GM12874 (cell line): ENCODE data around the gene SAMD8.

Experiments used
- TF ChIP-seq, protein P1 (sequence below): IDR thresholded peaks from 2 replicates; pipeline ENCODE4 v1.5.1; 2011; ENCODE audit warnings: low read depth, mild to moderate bottlenecking, control low read depth, low read length, moderate library complexity; ENCODE audit not compliant: insufficient read depth

Gene SAMD8

DNA sequence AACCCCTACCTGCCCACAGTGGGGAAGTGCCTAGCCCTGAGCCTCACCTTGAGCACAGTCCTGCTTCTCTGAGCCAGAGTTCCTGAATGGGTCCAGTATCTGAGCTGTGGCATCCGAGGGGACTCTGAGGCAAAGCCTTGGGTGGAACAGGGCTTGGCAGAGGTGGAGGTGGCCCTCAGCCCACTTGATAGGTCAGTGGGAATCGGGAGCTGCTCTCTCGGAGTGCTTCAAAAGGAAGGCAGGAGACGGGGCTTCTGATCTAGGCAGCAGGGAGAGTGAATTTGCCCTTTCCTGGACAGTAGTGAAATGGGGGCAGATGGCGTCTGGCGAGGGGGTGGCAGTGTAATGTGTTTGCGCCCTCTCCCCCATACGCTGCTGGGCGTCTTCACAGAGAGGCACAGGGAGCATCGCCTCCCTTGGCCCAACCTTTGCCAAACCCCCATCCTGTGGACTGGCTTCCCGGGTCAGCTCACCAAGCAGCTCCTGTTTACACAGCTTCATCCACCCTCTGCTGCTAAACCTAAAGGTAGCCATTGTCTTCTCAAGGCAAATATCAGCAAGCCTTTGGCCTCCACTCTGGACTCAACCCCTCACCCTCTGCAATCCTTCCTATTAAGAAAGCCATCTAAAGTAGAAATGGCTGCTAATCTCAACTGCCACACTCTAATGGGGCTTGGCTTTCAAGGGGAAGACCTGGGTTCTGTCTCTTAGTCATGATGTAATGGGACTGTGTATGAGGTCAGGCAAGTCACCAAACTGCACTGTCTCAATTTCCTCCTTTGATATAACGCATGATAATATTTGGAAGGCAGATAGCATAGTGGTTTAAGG lies 78.0 kb downstream of the SAMD8 start:
- TF ChIP-seq, protein P1, sequence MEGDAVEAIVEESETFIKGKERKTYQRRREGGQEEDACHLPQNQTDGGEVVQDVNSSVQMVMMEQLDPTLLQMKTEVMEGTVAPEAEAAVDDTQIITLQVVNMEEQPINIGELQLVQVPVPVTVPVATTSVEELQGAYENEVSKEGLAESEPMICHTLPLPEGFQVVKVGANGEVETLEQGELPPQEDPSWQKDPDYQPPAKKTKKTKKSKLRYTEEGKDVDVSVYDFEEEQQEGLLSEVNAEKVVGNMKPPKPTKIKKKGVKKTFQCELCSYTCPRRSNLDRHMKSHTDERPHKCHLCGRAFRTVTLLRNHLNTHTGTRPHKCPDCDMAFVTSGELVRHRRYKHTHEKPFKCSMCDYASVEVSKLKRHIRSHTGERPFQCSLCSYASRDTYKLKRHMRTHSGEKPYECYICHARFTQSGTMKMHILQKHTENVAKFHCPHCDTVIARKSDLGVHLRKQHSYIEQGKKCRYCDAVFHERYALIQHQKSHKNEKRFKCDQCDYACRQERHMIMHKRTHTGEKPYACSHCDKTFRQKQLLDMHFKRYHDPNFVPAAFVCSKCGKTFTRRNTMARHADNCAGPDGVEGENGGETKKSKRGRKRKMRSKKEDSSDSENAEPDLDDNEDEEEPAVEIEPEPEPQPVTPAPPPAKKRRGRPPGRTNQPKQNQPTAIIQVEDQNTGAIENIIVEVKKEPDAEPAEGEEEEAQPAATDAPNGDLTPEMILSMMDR = no peak

DNA sequence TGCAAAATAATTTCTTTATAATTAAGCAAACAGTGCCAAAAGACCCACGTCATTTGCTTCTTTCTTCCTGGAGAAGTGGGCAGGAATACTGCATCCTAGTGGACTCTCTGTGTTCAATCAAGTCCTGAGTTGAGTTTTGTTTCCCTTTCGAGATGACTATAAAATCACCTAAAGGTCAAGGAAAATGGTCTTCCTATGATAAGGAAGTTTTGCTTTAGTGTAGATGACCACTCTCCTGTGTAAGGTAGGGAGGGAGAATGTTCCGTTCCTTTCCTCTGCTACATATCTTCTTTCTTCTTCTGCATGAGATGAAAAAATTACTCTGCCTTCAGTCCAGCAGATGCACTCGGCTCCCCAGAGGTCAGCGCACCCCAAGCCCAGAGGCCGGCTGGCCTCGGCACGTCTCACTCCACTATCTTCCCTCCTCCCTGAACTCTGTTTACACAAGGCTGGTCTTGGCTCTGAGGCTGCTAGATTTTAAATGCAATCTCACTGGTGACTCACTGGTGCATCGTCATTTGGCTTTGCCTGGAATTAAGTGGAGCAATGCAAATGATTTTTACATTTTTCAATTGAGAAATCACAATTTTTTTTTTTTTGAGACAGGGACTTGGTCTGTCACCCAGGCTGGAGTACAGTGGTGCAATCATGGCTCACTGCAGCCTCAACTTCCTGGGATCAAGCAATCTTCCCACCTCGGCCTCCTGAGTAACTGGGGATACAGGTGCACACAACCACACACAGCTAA lies 80.5 kb downstream of the SAMD8 start:
- TF ChIP-seq, protein P1 = no peak

DNA sequence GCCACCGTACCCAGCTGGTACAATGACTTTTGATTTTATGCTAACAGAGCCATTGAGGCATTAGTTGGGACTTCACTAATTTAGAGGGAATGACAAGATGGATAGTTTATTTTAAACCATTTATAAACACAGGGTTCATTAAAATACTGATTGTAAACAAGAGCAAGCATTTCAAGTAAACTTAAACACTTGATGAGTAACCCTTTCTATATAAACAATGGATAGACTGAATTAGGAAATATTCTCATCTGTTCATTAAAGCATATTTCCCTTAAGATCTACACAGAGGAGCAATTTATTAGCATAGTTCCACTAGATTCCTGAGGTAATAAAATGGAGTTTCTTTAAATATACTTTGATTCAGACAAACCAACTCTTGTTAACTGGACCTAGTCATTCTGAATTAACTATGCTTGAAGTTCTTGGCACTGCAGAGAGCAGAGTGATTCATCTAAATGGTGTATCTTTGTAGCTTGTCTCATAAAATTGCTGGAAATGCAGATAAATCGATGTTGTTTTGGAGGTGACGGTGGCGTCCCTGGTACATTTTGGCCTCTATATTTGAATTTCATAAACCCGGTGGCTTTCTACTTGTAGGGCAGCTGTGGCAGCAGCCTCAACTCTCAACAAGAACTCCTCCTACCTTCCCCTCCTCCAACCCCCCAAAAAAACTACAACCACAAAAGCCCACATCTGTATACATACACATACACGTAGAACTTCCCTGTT lies 83.7 kb downstream of the SAMD8 start:
- TF ChIP-seq, protein P1 = no peak

DNA sequence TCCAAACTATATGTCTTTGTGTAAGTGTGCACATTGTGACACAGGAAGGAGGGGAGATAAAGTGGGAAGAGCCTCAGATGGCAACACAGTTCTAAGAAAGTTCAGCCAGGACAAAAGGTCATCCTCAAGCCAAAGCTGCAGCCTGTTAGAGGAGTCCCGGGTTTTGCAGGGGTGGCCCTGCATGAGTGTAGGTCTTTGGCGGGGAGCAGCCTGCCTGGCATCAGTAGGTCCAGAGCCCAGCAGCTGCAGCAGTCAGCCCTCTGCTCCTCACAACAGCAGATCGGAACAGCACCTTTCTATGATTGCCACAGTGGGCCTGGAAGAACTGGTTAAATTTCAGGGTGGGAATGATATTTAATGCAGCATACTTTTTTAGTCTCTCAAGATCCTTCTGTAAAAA lies 85.6 kb downstream of the SAMD8 start:
- TF ChIP-seq, protein P1 = no peak

DNA sequence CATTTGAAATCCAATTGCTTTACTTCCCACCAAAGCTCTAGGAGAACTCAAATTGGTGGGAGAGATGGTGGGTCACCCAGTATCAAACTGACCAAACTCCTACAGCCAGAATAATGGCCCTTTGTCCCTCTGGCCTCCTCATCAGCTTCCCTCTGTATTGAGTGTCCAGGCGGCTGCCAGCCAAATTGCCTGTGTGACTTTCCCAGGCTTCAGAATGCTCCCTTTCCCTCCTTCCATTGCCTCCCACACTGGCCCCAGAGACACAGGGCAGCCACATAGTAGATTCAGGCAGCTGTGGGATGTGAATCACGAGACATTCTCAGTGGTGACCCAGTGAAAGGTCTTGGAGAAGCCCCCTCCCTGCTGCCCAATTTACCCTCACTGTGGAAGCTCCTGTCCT lies 86.5 kb downstream of the SAMD8 start:
- TF ChIP-seq, protein P1 = no peak

DNA sequence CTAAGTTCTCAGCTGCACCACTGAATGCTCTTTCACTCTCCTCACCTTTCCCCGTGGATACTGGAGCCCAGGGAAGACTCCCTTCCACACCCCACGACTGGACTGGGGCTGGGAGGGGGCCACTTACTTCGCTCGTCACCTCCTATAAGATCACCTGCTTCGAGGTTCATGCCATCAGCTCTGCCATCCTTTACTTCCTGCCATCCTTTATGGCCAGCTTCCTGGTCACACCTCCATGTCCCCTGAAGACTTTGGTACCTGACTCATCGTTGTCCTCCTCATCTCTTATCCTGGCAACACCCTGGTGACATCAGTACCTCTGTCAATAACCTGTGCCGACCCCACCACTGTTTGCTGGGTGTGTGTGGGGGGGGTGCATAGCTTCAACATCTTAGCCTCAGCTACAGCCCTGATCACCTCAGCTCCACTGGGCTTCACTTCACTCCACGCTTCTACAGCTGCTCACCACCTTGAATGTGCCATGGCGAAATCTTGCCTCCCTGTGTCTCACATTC lies 90.4 kb downstream of the SAMD8 start:
- TF ChIP-seq, protein P1 = no peak
